ENCODE measurements around the gene KCNJ1. TPM values are rescaled to one million over a fixed set of nuclear protein-coding genes. Genes with fewer than 3 reads are reported as not detected.

The KCNJ1 gene
- total and polyA plus RNA-seq, 9 of the 15 experiments (the other 6 are each of a cell fraction or from before 2014, with no cell fraction given) = not detected

GRCh38 chr11:128906185-128907050, 39.3 kb upstream of the KCNJ1 start:
- no peak overlapping the region for H3K4me2 ChIP-seq (ENCODE audit: insufficient read depth, low read length)
- CTCF ChIA-PET (ENCODE audit: low intra/inter-chr PET ratio) = no interaction called here
- TF ChIP-seq MEF2A (IDR thresholded peaks at IDR 0.05; ENCODE audit: control insufficient read depth, low read depth, low read length) (no peak), EP300 (IDR thresholded peaks at IDR 0.05; ENCODE audit: low read length) (no peak), ZFP1 (CRISPR knock-in tag; IDR thresholded peaks at IDR 0.05) (no peak), ZNF395 (CRISPR knock-in tag; IDR thresholded peaks at IDR 0.05) (no peak), ZNF239 (CRISPR knock-in tag; IDR thresholded peaks at IDR 0.05) (no peak), PHF8 (IDR thresholded peaks at IDR 0.05; ENCODE audit: borderline replicate concordance, low read length) (no peak), KDM5B (IDR thresholded peaks at IDR 0.05; ENCODE audit: insufficient replicate concordance, low read depth, low read length) (no peak), LARP7 (IDR thresholded peaks at IDR 0.05) (no peak), ATF3 (IDR thresholded peaks at IDR 0.05) (no peak), ATF3 (CRISPR knock-in tag; conservative IDR thresholded peaks at IDR 0.05) (no peak), CBX2 (IDR thresholded peaks at IDR 0.05; ENCODE audit: insufficient read depth, low read length, poor library complexity, severe bottlenecking) (no peak)
- TF ChIP-seq, protein P1, sequence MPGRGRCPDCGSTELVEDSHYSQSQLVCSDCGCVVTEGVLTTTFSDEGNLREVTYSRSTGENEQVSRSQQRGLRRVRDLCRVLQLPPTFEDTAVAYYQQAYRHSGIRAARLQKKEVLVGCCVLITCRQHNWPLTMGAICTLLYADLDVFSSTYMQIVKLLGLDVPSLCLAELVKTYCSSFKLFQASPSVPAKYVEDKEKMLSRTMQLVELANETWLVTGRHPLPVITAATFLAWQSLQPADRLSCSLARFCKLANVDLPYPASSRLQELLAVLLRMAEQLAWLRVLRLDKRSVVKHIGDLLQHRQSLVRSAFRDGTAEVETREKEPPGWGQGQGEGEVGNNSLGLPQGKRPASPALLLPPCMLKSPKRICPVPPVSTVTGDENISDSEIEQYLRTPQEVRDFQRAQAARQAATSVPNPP (IDR thresholded peaks at IDR 0.05; ENCODE audit: borderline replicate concordance, insufficient read depth, insufficient read length) = no peak
- TF ChIP-seq, protein P2, sequence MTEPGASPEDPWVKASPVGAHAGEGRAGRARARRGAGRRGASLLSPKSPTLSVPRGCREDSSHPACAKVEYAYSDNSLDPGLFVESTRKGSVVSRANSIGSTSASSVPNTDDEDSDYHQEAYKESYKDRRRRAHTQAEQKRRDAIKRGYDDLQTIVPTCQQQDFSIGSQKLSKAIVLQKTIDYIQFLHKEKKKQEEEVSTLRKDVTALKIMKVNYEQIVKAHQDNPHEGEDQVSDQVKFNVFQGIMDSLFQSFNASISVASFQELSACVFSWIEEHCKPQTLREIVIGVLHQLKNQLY (CRISPR knock-in tag; conservative IDR thresholded peaks at IDR 0.05) = no peak

More at GRCh38 chr11:128906185-128907050, 39.3 kb upstream of the KCNJ1 start:
- 2% methylated on average over 8 of the region's 8 CpGs for WGBS (ENCODE audit: insufficient coverage, low coverage, missing lambda C conversion rate)
- Histone ChIP-seq H4K20me1 (replicated peaks; ENCODE audit: control insufficient read depth, insufficient read depth, low read length) (no peaks in the 10 kb centered on the region; the same call in 1 of the 2 replicates), H3K4me3 (no peak overlapping the region), H3K27ac (ENCODE audit: extremely low read depth, low read depth, low read length) (no peak overlapping the region), H3K4me1 (replicated peaks in 1 of 2; ENCODE audit: control insufficient read depth in 2 of 2, insufficient read depth in 2 of 2, low read length in 2 of 2) (0 out of 5 replicates have a peak, but pooled peaks cover 0 to 4% of the 10 kb centered on the region in 2 experiments), H3K27me3 (ENCODE audit: control insufficient read depth in 2 of 2, insufficient read depth in 2 of 2, low read length in 2 of 2) (peaks cover 11 to 34% of the 10 kb centered on the region in 2 experiments), H3K36me3 (ENCODE audit: control insufficient read depth, insufficient read depth, low read length) (no peaks in the 10 kb centered on the region), H3K9ac (ENCODE audit: insufficient read depth in 1 of 2, low read depth in 2 of 2, low read length in 2 of 2) (no peak overlapping the region), H3K9me1 (ENCODE audit: control insufficient read depth, insufficient read depth, low read length) (no peaks in the 10 kb centered on the region), H3K79me2 (ENCODE audit: control insufficient read depth, insufficient read depth, low read length) (no peaks in the 10 kb centered on the region), H2AFZ (ENCODE audit: low read depth, low read length) (no peak overlapping the region), H3K9me3 (replicated peaks; ENCODE audit: control insufficient read depth, insufficient read depth, low read depth, low read length) (no peaks in the 10 kb centered on the region)
- in situ Hi-C loops (cut with MboI) = no loop called here
- DNase-seq (ENCODE audit: extremely low read depth in 1 of 4, low spot score in 3 of 4) (no peak), ATAC-seq (no peak), FAIRE-seq (no peak)
- POLR2A ChIA-PET = no interaction called here
- intact Hi-C loops (cut with micrococcal nuclease) = no loop called here
- BruUV-seq (replicated peaks) = no TSS peak
